NCI-H82 (cell line): Measurements from ENCODE around the gene TGM3.

Experiments
- DNase-seq: peaks from one replicate; lab custom pipeline; 2025; lab: John Stamatoyannopoulos, UW

Gene TGM3

DNA sequence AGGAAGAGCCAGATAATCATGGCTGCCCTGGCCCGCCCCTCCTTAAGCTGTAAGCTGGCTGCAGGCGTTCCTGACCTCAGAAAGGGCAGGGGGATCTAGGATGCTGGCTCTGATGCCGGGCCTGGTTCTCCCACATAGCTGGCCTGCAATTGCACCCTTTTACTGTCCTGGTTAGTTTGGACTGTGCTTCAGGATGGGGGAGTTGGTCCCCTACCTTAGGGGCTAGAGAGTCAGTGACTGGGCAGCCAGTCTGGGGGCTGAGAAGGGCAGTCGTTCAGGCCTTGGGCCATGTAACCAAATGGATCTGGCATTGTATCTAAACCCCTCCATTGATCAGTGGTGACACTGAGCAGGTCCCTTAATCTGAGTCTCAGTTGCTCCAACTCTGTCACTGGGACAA lies 40.7 kb downstream of the TGM3 start:
- no peak for DNase-seq

DNA sequence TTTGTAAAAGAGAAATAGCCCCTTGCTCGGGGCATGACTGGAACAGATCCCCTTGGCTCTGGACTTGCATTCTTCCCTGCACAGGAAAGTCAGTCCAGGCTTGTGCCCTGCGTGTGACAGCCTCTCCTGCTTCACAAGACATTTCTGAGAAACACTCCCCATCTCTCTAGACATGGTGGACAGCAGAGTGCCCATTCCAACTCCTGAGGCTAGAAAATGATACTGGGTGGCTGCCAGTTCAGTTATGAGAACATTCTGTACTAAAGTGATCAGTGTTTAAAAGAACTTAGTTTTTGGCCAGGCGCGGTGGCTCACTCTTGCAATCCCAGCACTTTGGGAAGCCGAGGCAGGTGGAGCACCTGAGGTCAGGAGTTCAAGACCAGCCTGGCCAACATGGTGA lies 41.3 kb downstream of the TGM3 start:
- no peak for DNase-seq

DNA sequence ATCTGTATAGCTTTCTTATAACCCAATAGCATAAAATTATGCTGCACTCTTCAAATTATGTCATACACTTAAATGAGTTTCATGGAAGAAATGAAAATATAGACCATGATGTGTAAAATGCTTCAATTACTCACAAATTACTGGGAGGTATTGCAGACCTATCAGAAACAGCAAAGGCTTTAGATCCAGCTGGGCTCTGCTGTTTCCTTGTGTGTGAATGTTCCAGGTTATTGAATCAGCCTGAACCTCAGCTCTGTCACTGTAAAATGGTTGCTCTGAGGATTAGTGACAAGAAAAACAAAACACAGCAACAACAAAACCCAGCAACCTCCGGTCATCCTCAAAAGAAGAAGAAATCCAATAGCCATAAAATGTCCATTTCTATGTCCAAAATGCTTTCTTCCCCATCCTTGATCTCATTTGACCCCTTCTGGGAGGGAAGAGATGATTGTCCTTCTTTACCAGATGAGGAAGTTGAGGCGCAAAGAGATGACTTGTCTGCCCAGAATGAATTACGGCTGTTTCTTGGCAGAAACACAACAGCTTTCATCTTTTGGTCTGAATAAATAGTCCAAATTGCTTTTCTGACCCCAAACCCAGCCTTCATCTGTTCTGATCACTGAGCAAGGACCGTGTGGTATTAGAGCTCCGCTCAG lies 42.7 kb downstream of the TGM3 start:
- no peak for DNase-seq

DNA sequence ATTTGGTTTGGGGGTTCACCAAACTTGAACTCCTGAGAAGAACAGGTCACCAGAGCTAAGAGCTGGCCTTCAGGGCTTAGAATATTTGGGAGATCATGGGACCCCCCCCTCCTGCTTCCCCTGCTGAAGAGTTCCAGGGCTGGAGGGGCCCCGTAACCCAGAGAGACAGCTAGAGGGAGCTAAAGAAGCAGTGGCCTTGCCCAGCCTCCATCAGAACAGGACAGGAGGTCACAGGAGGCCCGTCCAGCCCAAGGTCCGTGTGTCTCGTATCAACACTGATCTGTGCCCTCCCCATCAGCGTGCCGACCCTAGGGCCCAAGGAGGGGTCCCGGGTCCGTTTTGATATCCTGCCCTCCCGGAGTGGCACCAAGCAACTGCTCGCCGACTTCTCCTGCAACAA lies 44.3 kb downstream of the TGM3 start:
- DNase-seq = no peak

DNA sequence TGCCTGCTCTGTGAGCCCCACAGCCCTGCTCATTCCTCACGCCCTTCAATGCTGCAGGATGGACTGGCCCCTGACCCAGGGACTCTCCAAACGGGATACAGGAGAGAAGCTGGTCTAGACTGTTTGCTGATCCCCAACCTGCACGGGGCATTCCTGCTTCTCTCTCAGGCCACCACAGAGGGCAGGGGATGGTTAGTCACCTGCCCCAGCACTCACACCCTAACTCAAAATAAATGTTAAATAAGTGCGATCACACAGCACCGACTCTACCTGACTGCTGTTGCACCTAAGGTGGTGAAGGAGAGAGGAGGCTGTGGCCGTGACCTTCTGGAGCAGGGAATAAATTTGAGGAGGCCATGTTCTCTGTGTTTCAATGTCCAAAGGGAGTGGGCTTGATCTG lies 45.0 kb downstream of the TGM3 start:
- DNase-seq = no peak

DNA sequence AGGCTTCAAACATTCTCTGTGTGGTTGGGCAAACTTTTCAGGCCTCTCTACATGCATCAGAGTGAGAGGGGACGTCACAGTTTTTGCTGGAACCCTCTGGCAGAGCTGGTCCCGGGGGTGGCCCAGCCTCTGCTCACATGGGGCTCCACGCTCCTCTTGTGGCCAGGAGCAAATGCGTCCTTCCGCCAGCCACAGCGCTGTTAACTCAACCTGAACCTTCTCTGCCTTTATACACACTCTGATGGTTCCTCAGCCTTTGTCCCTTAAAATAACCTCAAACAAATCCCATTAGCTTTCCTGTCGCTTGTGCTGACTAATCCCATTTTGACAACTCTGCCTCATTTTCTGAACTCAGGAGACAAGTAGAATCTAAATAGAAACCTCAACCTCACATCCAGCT lies 45.5 kb downstream of the TGM3 start:
- DNase-seq = peak; percentile 79

DNA sequence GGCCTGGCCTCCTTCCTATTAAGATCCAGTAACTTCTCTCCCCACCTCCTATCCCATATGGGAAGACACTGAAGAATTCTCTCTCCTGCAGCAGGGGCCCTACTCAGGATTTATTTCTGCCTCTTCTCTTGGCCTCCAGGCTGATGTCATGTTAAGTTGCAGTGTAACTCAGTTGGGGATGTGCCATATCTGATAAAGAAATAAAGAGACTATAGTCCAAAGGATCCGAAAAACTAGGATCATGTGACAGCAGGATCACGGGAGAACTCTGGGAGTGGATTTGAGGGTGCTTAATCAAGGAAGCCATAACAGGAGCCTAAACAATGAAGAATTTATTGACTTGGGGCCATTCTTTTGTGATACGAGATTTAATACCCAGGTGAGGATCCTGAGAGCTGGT lies 46.4 kb downstream of the TGM3 start:
- DNase-seq = no peak

DNA sequence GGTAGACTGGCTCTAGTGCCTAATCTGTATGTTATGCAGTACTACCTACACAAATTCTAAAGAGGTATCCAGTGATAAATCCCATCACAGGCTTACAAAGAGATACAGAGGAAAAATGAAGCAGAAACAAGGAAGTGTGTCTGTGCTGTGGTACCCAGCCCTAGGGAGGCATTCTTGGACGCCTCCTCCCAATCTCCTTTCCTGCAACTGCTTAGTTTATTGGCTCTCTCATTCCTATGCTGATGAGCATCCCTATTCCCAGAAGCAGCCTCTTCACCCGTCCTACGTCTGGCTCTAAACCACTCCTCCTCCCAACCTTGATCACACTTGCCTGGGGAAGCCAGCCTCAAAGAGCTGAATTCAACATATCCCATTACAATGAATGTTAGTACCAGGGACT lies 50.4 kb downstream of the TGM3 start:
- no peak for DNase-seq

DNA sequence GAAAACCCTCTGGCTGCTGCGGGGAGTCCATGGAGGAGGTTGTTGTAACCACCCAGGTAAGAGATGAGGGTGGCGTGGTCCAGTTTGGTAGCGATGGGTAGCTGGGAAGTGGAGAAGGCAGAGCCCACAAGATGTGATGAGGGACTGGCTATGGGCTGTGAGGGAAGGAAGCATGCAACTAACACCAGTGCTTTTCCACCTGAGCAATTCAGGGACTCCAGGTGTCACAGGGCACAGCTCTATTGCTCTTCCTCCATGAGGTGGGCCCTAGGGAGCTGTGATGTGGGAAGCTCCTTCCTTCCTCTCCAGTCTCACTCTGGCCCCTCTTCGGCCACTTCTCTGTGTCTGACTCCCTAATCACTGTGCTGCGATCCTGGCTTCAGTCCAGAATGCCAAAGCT lies 52.5 kb downstream of the TGM3 start:
- no peak for DNase-seq

DNA sequence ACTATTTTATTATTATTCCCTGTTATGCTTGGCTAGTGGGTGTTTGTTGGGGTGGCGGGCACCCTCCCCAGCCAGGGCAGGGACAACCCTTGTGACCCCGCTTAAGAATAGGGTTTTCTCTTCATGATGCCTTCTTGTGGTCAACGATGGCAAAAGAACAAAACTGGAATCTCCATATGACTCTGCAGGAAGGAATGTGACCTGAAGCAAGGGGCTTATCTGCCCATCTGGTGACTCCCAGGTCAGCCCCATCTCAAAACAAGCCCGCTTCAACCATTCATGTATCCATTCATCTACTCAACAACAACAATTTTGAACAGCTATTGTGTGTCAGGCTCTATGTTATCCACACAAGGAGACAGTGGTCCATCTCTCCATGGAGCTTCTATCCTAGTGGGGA lies 54.0 kb downstream of the TGM3 start:
- peak; percentile 14 for DNase-seq

DNA sequence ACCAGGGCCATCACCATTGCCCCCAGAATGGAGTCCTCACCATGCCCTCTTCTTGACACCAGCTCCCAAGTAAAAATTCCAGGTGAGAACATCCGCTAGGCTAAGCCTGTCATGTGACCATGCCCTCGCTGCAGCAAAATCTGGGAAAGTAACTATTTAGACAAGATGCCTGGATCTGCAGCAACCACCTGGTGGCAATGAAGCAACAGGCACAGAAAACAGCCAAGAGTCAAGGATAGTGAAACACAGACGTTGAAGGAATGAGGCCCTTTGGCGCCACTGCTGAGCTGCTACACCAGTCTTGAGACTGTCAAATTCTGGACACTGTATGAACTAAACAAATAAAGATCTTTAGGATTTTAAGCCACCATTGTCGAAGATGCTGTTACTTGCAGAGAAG lies 54.8 kb downstream of the TGM3 start:
- no peak for DNase-seq

DNA sequence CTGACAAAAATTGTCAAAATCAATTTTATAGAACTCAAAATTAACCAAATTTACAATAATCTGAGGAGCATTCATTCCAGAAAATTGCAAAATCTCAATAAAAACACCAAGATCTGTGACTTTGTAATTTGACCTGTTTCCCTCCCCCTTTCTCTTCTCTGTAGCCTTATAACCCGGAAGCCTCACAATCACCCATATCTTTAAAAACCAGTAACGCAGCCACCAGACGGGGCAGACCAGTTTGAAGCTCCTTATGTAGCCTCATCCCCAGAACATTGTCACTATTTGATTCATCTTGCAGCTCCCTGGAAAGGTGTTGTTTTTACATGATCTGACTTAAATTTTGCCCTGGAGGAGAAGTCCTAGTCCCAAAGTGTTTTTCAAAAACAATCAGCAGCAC lies 57.4 kb downstream of the TGM3 start:
- no peak for DNase-seq

DNA sequence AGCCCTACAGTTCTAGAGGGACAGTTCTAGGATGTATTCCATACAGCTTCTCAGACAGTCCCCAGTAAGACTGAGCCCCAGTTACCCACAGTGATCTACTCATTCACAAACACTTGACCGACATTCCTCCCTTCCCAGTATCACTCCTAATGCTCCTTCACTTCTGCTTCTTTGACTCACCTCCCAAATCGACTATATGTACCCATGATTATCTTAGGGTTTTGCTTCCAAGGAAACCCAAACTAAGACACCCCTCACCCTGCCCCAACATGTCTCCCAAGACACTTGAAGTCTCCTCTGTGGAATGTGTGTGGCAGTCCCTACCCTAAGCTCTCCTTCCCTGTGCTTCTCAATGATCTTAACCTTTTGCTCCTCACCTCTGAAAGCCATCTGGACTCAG lies 61.3 kb downstream of the TGM3 start:
- no peak for DNase-seq

DNA sequence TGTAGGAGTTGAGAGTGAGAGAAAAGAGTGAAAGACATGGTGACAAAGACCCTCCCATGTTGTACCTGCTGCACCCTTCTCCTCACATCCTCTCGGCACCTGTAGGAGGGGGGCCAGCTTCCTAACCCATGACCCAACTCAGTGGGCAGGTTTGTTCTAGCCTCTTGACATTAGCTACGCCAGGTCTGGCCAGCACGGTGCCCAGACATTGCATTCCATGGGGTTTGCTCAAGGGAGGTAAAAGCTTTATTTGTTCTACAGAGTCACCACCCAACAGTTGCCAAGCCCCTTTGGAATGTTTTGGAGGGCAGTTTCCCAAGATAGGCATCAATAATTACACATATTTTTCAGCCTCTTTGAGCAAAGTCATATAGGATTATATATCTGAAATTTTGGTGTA lies 62.2 kb downstream of the TGM3 start:
- no peak for DNase-seq

DNA sequence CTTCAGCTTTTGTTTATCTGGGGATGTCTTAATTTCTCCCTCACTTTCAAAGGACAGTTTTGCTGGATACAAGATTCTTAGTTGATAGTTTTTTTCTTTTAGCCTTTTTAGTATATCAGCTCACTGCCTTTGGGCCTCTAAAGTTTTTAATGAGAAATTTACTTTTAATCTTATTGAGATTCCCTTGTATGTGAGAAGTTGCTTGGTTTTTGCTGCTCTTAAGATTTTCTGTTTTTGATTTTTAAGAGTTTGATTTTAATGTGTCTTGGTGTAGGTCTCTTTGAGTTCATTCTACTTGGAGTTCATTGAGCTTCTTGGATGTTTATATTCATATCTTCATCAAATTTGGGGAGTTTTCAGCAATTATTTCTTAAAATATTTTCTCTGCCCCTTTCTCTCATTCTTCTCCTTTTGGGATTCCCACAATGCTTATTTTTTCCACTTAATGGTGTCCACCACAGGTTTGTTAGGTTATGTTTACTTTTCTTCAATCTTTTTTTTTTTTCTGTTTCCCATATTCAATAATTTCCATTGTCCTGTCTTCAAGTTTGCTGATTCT lies 65.3 kb downstream of the TGM3 start:
- no peak for DNase-seq

DNA sequence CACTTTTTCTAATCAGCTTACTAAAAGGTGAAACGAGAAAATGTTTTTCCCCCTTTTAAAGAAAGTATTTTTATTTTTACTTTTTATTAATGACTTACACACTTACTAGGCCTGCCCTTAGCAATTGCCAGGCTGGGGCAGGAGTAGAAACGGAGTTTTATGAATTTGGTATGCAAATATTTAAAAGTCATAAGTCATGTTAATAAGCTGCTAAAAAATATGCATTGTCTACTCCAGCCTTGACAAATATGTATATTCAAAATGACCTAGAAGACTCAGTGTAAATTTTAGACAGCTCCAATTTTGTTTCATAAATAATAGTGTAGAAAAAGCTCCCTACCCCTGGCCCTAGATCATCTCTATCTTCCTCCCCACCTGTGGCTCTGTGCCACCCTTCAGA lies 67.4 kb downstream of the TGM3 start:
- no peak for DNase-seq

DNA sequence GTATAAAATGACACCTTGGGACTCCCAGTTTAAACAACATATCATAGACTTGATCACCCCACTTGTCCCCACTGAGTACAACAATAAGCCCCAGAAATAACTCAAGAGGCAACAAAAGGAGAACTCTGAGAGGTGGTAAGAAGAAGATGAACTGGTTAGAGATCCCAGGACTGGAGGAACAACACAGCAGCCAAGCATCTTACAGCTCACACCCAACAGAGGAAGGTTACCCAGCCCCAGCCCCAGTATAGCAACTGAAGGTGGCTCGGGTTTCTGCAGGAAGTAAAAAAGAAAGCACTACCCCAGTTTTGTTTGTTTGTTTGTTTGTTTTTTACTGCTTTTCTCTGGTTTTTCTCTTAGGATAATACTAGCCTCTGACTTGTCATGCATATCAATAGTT lies 67.8 kb downstream of the TGM3 start:
- no peak for DNase-seq

DNA sequence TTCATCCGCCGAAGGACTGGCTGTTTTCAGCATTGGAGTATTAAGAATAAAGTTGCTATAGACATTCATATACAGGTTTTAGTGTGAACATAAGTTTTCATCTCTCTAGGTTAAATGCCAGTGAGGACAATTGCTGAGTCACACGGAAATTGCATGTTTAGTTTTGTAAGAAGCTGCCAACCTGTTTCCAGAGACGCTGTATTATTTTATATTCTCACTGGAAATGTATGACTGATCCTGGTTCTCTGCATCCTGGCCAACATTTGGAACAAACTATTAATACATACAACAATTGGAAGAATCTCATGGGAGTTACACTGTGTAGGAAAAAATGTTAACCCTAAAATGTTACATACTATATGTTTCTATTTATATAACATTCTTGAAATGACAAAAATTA lies 68.2 kb downstream of the TGM3 start:
- no peak for DNase-seq

DNA sequence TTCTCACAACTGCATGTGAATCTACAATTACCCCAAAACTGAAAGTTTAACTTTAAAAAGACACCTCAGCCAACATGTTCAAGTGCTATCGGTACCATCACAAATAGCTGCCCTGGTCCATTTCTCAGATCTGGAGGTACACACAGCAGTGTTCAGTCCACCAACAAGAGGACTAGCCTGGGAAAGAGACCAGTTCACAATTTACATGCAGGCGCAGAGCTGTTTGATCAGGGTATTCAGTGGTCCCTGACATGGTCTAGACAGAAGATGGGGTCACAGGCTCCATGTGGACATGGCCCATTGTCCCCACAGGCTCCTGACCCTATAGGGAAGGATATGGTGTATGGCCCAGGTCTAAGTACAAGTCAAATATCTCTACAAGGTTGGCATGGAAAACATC lies 69.3 kb downstream of the TGM3 start:
- DNase-seq = no peak

DNA sequence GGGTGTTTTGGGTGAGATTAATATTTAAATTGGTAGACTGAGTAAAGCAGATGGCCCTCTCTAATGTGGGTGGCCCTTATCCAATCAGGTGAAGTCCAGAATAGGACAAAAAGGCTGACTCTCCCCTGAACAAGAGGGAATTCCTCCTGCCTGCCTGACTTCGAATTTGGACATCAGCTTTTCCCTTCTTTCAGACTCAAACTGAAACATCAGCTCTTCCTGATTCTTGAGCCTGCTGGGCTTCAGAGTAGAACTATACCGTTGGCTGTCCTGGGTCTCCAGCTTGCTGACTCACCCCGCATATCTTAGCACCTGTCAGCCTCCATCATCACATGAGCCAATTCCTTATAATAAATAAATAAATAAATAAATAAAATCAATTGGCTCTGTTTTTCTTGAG lies 69.9 kb downstream of the TGM3 start:
- DNase-seq = no peak

DNA sequence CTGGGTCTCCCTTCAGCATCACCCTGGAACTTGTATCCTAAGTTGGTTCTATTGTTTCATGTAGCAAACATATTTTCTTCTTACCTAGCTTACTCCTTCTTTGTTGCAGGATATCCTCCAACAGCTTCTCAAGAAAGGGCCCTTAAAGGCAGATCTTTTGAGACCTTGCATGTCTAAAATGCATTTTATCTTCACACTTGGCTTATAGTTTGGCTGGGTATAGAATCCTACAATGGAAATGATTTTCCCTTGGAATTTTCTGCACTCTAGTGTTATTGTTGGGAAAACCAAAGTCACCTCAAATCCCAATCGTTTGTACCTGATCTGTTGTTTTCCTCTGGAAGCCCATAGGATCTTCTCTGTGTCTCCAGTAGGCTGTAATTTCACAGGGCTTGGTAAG lies 72.8 kb downstream of the TGM3 start:
- DNase-seq = no peak

DNA sequence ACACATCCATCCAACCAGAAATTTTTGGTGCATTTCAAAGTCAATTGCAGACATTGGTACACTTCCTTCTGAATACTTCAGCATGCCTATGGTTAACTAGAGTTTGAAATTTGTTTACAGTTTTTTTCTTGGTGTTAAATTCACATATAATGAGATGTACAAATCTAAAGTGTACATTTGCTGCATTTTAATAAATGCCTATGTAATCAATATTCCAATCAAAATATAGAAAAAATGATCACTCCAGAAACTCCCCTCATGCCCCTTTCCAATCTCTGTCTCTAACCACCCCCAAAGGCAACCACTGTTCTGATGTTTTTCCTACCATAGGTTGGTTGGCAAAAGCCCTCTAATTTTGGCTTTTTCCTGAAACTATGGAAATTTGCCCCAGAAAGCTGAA lies 77.3 kb downstream of the TGM3 start:
- DNase-seq = no peak

DNA sequence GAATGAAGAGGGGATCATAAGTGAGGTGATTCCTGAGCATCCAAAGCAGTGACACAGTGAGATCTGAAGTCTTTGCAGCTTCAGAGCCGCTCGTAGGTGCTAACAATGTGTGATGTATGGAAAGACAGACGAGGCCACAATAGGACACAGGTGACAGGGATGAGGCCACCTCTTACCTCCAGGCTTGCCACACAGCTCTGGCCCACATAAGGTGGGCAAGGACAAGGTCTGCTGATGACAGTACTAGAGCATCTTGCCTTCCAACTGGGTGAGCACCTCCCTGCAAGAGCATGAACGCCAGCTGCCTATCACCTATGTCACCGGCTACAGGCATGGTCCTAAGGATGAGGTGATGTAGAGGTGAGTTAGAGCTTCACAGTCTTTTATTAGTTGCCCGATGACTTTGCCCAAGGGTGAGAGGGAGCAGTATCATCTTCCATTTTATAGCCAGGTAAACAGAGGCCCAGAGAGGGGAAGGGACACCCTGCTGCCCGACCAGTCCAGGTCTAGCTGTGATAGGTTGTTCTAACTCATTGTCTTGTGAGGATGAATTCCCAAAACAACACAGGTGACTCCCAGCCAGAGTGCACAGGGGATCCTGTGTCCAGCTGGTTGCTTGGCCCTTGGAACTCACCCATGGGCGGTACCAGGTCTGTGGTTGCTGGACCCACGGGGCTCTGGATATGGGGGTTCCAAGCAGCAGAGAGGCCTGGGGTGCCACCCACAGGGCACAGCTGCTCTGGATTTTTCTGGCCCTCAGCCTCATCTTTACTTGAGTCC lies 78.7 kb downstream of the TGM3 start:
- no peak for DNase-seq

DNA sequence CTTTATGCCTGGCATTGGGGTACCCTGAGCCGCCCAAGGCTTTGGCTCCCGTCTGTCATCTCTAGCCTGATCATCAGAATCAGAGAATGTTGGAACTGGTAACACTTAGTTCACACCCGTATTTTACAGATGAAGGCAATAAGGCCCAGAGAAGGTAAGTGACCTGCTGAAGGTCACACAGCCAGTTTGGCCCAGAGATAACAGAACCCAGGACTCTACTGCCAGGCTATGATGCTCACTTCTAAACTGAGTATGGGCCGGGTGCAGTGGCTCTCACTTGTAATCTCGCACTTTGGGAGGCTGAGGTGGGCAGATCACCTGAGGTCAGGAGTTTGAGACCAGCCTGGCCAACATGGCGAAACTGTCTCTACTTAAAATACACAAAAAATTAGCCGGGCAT lies 83.1 kb downstream of the TGM3 start:
- DNase-seq = no peak
